HEK293T (cell line): Measurements from ENCODE around the gene BECN2.

Experiments
- CTCF ChIA-PET: fragments of 350-600 bp; formaldehyde crosslinking; extraction: SDS; loops from one replicate; lab custom pipeline; 2021; ENCODE audit warnings: antibody characterized with exemption, inconsistent platforms; lab: Yijun Ruan, JAX
- POLR2A ChIA-PET: fragments of 350-600 bp; formaldehyde crosslinking; extraction: SDS; loops from one replicate; lab custom pipeline; 2020; ENCODE audit warnings: antibody characterized with exemption, inconsistent platforms; lab: Yijun Ruan, JAX
- DNase-seq: peaks from one replicate; pipeline ENCODE4 v3.0.0; 2012; ENCODE audit warnings: mixed read lengths; ENCODE audit errors: extremely low spot score
- ARNT ChIP-seq: fragments of 450-650 bp; IDR thresholded peaks from 2 replicates; pipeline ENCODE4 v1.6.1; 2017; ENCODE audit warnings: mild to moderate bottlenecking
- BHLHE40 ChIP-seq: fragments of 450-650 bp; IDR thresholded peaks from 2 replicates; pipeline ENCODE4 v1.6.1; 2016; ENCODE audit warnings: mild to moderate bottlenecking, moderate library complexity, borderline replicate concordance
- CTBP1 ChIP-seq: fragments of 450-650 bp; IDR thresholded peaks from 2 replicates; pipeline ENCODE4 v1.6.1; 2016; ENCODE audit warnings: borderline replicate concordance
- ELF4 ChIP-seq: fragments of 450-650 bp; IDR thresholded peaks from 2 replicates; pipeline ENCODE4 v1.6.1; 2017; ENCODE audit warnings: antibody characterized with exemption
- FOXA1 ChIP-seq: fragments of 450-650 bp; IDR thresholded peaks from 2 replicates; pipeline ENCODE4 v1.6.1; 2016; ENCODE audit warnings: mild to moderate bottlenecking
- FOXK2 ChIP-seq: fragments of 450-650 bp; IDR thresholded peaks from 2 replicates; pipeline ENCODE4 v1.6.1; 2016; ENCODE audit warnings: mild to moderate bottlenecking
- FOXM1 ChIP-seq: fragments of 450-650 bp; IDR thresholded peaks from 2 replicates; pipeline ENCODE4 v1.6.1; 2017; ENCODE audit warnings: mild to moderate bottlenecking, borderline replicate concordance
- HDGF ChIP-seq: fragments of 450-650 bp; IDR thresholded peaks from 2 replicates; pipeline ENCODE4 v1.6.1; 2017; ENCODE audit warnings: antibody characterized with exemption, borderline replicate concordance
- L3MBTL2 ChIP-seq: fragments of 450-650 bp; conservative IDR thresholded peaks from 2 replicates; pipeline ENCODE4 v1.6.1; 2016; ENCODE audit warnings: mild to moderate bottlenecking
- LEF1 ChIP-seq: fragments of 450-650 bp; IDR thresholded peaks from 2 replicates; pipeline ENCODE4 v1.6.1; 2017; ENCODE audit warnings: mild to moderate bottlenecking, borderline replicate concordance
- NFRKB ChIP-seq: fragments of 450-650 bp; IDR thresholded peaks from 2 replicates; pipeline ENCODE4 v1.6.1; 2016; ENCODE audit warnings: mild to moderate bottlenecking, moderate library complexity
- SP1 ChIP-seq: fragments of 450-650 bp; IDR thresholded peaks from 2 replicates; pipeline ENCODE4 v1.6.1; 2017
- SUZ12 ChIP-seq: fragments of 450-650 bp; IDR thresholded peaks from 2 replicates; pipeline ENCODE4 v1.6.1; 2016; ENCODE audit warnings: mild to moderate bottlenecking
- TARDBP ChIP-seq: fragments of 450-650 bp; IDR thresholded peaks from 2 replicates; pipeline ENCODE4 v1.6.1; 2016
- ZNF384 ChIP-seq: fragments of 450-650 bp; IDR thresholded peaks from 2 replicates; pipeline ENCODE4 v1.6.1; 2016
- TF ChIP-seq, protein P1 (sequence below): fragments of 450-650 bp; IDR thresholded peaks from 2 replicates; pipeline ENCODE4 v1.6.1; 2016

Gene BECN2

DNA sequence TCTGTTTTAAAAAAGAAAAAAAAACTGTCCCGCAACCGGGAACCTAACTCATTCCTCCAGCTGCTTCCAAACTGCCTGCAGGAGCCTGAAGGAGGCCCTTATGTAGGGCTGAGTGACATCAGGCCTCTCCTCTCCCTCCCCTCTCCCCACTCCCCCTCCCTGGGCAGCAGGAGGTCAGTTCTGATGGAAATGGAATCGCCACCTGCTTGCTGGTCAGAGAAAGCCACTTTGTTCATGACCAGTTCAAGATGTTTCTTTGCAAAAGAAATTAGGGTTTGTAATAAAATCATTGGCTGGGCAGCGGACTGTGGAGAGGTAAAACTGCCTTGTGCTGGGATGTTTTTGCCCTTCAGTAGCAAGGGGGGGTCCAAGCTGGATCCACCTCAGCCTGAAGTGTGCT lies 41.5 kb downstream of the BECN2 start, which contains the start of gene MAP1LC3C:
TSS of gene MAP1LC3C (minus strand) at position 73 of the 400 bp plus-strand sequence. CDS start 90 bp downstream, outside the sequence.
- TF ChIP-seq ELF4 = no peak
- no peak for TF ChIP-seq ZNF384
- TF ChIP-seq, protein P1, sequence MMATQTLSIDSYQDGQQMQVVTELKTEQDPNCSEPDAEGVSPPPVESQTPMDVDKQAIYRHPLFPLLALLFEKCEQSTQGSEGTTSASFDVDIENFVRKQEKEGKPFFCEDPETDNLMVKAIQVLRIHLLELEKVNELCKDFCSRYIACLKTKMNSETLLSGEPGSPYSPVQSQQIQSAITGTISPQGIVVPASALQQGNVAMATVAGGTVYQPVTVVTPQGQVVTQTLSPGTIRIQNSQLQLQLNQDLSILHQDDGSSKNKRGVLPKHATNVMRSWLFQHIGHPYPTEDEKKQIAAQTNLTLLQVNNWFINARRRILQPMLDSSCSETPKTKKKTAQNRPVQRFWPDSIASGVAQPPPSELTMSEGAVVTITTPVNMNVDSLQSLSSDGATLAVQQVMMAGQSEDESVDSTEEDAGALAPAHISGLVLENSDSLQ = no peak
- no peak for TF ChIP-seq HDGF
- TF ChIP-seq CTBP1 = no peak
- TF ChIP-seq TARDBP = no peak
- TF ChIP-seq NFRKB = no peak
- no peak for TF ChIP-seq ARNT
- TF ChIP-seq BHLHE40 = no peak
- TF ChIP-seq SUZ12 = no peak
- no peak for TF ChIP-seq FOXM1
- TF ChIP-seq LEF1 = no peak
- no peak for TF ChIP-seq FOXA1
- TF ChIP-seq SP1 = no peak
- TF ChIP-seq FOXK2 = no peak
- TF ChIP-seq L3MBTL2 = no peak
- ChIA-PET CTCF (interaction anchor here (0.6 to 1.5 kb wide), 12 partner anchors 8 to 160 kb away, joined by 3 to 7 read pairs (median 4); no protein-coding TSS in a partner anchor), POLR2A (interaction anchor here (1.0 kb wide), 1 partner anchor 9 kb away, joined by 4 read pairs; no protein-coding TSS in a partner anchor)
- DNase-seq = no peak

DNA sequence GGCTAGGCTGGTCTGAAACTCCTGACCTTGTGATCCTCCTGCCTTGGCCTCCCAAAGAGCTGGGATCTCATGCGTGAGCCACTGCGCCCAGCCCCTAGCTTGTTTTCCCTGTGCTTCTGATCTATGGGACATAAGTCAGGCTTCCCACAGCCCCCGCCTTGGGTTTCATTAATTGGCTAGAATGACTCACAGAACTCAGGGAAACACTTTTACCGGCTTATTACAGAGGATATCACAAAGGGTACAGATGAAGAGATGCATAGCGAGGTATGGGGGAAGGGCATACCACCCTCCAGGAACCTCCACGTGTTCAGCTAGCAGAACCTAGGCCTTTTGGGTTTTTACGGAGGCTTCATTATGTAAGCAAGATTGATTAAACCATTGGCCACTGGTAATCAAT lies 42.9 kb downstream of the BECN2 start:
- DNase-seq = no peak
- TF ChIP-seq TARDBP (no peak), CTBP1 (no peak), SUZ12 (no peak), HDGF (no peak), FOXA1 (no peak), BHLHE40 (no peak), ARNT (no peak), FOXK2 (no peak), SP1 (no peak), ZNF384 (no peak), L3MBTL2 (no peak), ELF4 (no peak), NFRKB (no peak), FOXM1 (no peak), LEF1 (no peak)
- TF ChIP-seq, protein P1 = no peak
- CTCF ChIA-PET = no interaction called here
- POLR2A ChIA-PET = no interaction called here

DNA sequence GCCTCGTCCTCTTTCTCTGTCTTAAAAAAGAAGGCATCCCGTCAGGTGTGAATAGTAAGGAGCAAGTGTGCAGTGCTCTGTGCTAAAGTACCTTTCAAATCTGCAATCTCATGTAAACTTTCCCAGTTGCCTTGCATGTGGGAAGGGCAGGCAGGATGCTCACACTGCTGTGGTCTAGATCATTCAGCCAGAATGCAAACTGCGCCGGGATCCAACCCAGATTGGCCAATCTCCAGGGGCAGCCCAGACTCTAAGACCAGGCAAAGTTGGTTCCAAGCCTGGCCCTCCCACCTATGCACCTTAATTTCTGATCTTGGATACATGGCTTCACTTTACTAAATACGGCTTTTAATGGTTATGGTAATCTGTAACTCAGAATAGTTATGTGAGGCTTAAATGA lies 44.5 kb downstream of the BECN2 start:
- no peak for TF ChIP-seq FOXK2
- TF ChIP-seq BHLHE40 = no peak
- TF ChIP-seq ELF4 = no peak
- TF ChIP-seq SUZ12 = no peak
- TF ChIP-seq TARDBP = no peak
- TF ChIP-seq ZNF384 = no peak
- no peak for TF ChIP-seq LEF1
- TF ChIP-seq SP1 = no peak
- TF ChIP-seq, protein P1 = no peak

DNA sequence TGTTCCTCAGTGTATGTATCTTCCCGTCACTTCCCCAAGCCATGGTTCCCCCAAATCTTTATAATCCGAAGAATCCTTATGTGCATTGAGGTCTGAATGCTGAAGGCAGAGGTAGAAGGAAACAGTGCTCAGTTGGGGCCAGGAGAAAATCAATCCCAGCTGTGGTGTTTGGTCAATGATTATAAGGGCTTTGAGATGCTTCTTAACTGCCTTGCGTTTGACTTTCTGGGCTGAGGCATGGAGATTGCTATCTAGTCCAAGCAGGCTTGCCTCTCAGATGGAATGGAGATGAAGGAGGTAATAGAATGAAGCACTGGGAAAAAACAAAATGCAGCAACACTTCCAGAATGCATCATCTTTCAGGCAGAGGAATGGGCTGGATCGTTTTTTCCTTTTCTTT lies 44.9 kb downstream of the BECN2 start:
- ChIA-PET CTCF (no interaction called here), POLR2A (no interaction called here)
- no peak for DNase-seq
- no peak for TF ChIP-seq FOXM1

More for the DNA sequence above, 44.5 kb downstream of the BECN2 start:
- ChIA-PET POLR2A (no interaction called here), CTCF (no interaction called here)
- no peak for DNase-seq

DNA sequence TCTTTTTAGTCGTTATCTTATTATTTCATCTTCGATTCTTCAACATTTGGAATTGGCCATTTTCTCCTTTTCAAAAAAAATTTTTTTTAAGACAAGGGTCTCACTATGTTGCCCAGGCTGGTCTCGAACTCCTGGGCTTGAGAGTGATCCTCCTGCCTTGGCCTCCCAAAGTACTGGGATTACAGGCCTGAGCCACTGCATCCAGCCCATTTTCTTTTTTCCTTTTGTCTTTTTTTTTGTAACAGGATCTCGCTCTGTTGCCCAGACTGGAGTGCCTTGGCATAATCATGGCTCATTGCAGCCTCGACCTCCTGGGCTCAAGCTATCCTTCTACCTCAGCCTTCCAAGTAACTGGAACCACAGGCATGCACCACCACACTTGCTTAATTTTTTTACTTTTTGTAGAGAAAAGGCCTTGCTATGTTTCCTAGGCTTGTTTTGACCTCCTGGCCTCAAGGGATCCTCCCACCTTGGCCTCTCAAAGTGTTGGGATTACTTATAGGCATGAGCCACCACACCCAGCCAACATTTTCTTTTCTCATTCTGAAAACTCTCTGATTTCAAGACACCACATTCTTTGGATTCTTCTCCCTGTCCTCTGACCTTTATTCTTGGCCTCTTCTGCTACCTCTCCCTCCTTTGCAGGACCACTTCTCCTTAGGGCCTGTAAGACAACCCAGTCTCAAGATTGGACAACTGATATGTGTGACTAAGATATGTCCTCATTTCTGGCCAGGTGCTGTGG lies 47.4 kb downstream of the BECN2 start:
- DNase-seq = no peak
- TF ChIP-seq ELF4 (no peak), L3MBTL2 (no peak), LEF1 (no peak), ZNF384 (no peak), SUZ12 (no peak), HDGF (no peak), ARNT (no peak), CTBP1 (no peak), FOXM1 (no peak), SP1 (no peak), NFRKB (no peak), BHLHE40 (no peak), FOXK2 (no peak)
- TF ChIP-seq, protein P1 = no peak
- ChIA-PET CTCF (interaction anchor here (0.7 kb wide), 1 partner anchor 166 kb away, joined by 4 read pairs; no protein-coding TSS in a partner anchor), POLR2A (no interaction called here)
